AG09309 (cell line): ENCODE measurements around the gene GRK4.
"Not testable (repeated sequence)": the region's sequence is repeated elsewhere in the genome, so short reads cannot be mapped to it uniquely, and the experiment has no call there.

Experiments used
- DNase-seq: peaks from one replicate; pipeline ENCODE4 v3.0.0-alpha.2; 2010; ENCODE audit warnings: low read depth
- H3K4me3 ChIP-seq: 2 replicates; pipeline ENCODE4 v1.5.1; 2011; ENCODE audit warnings: mild to moderate bottlenecking, low read depth, low read length, moderate library complexity; ENCODE audit not compliant: control insufficient read depth
- TF ChIP-seq, protein P1 (sequence below): IDR thresholded peaks from 2 replicates; pipeline ENCODE4 v1.5.1; 2011; ENCODE audit warnings: mild to moderate bottlenecking, low read depth, low read length, inconsistent platforms; ENCODE audit not compliant: insufficient read depth, control insufficient read depth; ENCODE audit errors: missing control alignments

GRK4 gene

GRCh38 chr4:2965262-2965661, 1.9 kb downstream of the GRK4 start:
- TF ChIP-seq, protein P1, sequence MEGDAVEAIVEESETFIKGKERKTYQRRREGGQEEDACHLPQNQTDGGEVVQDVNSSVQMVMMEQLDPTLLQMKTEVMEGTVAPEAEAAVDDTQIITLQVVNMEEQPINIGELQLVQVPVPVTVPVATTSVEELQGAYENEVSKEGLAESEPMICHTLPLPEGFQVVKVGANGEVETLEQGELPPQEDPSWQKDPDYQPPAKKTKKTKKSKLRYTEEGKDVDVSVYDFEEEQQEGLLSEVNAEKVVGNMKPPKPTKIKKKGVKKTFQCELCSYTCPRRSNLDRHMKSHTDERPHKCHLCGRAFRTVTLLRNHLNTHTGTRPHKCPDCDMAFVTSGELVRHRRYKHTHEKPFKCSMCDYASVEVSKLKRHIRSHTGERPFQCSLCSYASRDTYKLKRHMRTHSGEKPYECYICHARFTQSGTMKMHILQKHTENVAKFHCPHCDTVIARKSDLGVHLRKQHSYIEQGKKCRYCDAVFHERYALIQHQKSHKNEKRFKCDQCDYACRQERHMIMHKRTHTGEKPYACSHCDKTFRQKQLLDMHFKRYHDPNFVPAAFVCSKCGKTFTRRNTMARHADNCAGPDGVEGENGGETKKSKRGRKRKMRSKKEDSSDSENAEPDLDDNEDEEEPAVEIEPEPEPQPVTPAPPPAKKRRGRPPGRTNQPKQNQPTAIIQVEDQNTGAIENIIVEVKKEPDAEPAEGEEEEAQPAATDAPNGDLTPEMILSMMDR: no peak
- DNase-seq: no peak
- H3K4me3 ChIP-seq: no peak overlapping the region

DNA sequence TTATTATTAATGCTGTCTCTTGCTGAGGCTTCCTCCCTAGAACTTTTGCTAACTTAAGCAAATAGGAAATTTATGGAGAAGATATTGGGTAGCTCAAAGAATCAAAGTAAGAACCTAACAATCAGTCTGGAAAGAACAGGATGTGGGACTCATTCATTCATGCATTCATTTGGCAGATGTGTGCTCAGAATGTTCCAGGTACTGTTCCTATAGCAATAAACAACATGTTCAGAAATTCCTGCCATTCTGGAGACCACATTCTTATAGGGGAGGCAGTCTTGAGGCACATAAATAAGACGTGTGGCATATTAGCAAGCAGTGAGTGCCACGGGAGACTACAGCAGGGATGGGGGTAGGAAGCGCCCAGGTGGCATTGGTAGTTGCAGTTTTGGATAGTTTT, 5.0 kb downstream of the GRK4 start:
- no peak for DNase-seq
- TF ChIP-seq, protein P1: no peak
- H3K4me3 ChIP-seq: no peak overlapping the region

DNA sequence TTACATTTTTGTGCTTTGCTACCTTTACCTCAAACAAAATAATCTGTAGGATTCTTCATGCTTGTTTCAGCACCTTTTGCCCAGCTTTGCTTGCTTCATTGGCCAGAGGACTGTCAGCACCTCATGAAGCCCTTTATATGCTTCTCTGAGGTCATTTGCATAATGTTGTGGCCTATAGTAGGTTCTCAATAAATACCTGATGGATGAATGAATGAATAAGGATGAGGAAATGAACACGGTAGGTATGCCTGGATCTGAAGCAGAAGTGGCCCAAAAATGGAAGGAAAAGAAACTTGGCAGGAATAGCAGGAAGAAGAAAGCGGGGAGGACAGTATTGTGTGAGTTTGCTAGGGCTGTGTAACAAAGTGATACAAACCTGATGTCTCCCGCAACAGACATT, 7.9 kb downstream of the GRK4 start:
- TF ChIP-seq, protein P1: no peak
- H3K4me3 ChIP-seq: no peak overlapping the region
- DNase-seq: no peak

GRCh38 chr4:2977211-2978088, 14.1 kb downstream of the GRK4 start:
- TF ChIP-seq, protein P1: no peak
- no peak overlapping the region for H3K4me3 ChIP-seq
- peak; percentile 17 for DNase-seq

DNA sequence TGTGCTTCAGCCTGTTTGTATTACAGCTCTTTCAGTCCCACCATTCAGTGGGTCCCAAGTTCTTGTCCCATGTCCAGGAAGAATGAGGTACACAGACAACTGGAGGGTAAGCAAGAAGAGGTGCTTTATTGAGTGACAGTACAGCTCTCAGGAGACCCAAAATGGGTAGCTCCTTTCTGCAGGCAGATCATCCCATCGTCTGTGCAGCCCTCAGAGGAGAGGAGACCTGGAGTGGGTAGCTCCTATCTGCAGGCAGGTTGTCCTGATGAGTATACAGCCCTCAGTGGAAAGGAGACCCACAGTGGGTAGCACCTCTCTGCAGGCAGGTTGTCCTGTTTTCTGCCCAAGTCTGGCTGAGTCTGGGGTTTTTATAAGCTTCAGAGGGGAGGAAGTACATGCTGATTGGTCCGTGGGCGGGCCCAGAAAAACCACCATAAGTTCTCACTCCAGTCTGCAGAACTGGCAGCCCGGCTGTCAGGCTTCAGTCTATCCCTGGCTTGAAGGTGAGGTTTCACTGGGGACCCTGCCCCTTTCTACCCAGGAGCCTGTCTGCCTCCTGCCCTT, 18.0 kb downstream of the GRK4 start:
- H3K4me3 ChIP-seq: no peak overlapping the region
- TF ChIP-seq, protein P1: no peak
- DNase-seq: no peak

DNA sequence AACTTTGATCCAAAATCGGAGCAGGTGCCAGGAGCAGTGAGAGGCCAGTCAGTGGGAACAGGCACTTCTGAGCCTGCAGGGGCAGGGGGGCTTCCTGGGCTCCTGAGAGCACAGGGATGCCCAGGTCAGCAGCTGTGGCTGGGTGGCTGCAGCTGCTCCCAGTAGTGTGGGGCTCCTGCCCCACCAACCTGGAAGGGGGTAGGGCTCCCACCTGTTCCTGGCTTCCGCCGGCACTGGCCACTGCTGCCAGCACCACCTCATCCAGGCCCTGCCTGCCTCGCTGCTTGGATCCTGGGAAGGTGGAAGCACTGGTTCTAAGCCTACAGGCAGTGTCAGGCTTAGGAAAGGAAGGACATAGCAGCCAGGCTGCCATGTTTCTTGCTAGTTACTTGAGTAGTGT, 18.6 kb downstream of the GRK4 start:
- H3K4me3 ChIP-seq: no peak overlapping the region
- TF ChIP-seq, protein P1: no peak
- DNase-seq: no peak

GRCh38 chr4:2983715-2984114, 20.3 kb downstream of the GRK4 start:
- H3K4me3 ChIP-seq, DNase-seq: not testable (repeated sequence)
